ENCODE measurements around the gene HRH4.

Gene HRH4

GRCh38 chr18:24506175-24506574 lies 45.7 kb downstream of the HRH4 start:
- DNase-seq (ENCODE audit: low spot score) = no peak

GRCh38 chr18:24509435-24509834 lies 49.0 kb downstream of the HRH4 start:
- DNase-seq (ENCODE audit: low spot score) = no peak

GRCh38 chr18:24514439-24514838 lies 54.0 kb downstream of the HRH4 start:
- DNase-seq (ENCODE audit: low spot score) = peak; percentile 76

GRCh38 chr18:24515721-24516120 lies 55.3 kb downstream of the HRH4 start:
- no peak for DNase-seq (ENCODE audit: low spot score)

GRCh38 chr18:24516261-24516660 lies 55.8 kb downstream of the HRH4 start:
- DNase-seq (ENCODE audit: low spot score) = no peak

GRCh38 chr18:24517554-24517953 lies 57.1 kb downstream of the HRH4 start:
- no peak for DNase-seq (ENCODE audit: low spot score)

GRCh38 chr18:24518596-24518995 lies 58.2 kb downstream of the HRH4 start:
- no peak for DNase-seq (ENCODE audit: low spot score)

Data from iPS-NIHi11 (cell line).